ENCODE results near the gene FARS2. TPM values are rescaled to one million over a fixed set of nuclear protein-coding genes. Genes with fewer than 3 reads are reported as not detected.

FARS2 gene
- polyA plus RNA-seq, 1 experiment = 17.9 TPM

- Histone ChIP-seq H3K36me3 (ENCODE audit: control insufficient read depth, insufficient read depth, low read length) (no peaks in the 10 kb centered on the region), H3K4me3 (ENCODE audit: low read depth, low read length) (no peak overlapping the region), H3K27me3 (ENCODE audit: control insufficient read depth, insufficient read depth, low read length) (no peaks in the 10 kb centered on the region)
- no peak for DNase-seq (ENCODE audit: low read depth)
- CTCF ChIA-PET = no interaction called here
- POLR2A ChIA-PET = no interaction called here
- TF ChIP-seq CTCF (IDR thresholded peaks at IDR 0.05; ENCODE audit: insufficient read depth, low read depth, low read length) = no peak
Observed at GRCh38 chr6:5552243-5552642, 290.9 kb downstream of the FARS2 start.

GRCh38 chr6:5553767-5554166 lies 292.5 kb downstream of the FARS2 start:
- POLR2A ChIA-PET = no interaction called here
- no peak for DNase-seq (ENCODE audit: low read depth)

GRCh38 chr6:5554226-5554625 lies 292.9 kb downstream of the FARS2 start:
- no peak overlapping the region for H3K4me3 ChIP-seq (ENCODE audit: low read depth, low read length)
- POLR2A ChIA-PET = no interaction called here
- no peak for TF ChIP-seq CTCF (IDR thresholded peaks at IDR 0.05; ENCODE audit: insufficient read depth, low read depth, low read length)
- no peaks in the 10 kb centered on the region for H3K27me3 ChIP-seq (ENCODE audit: control insufficient read depth, insufficient read depth, low read length)
- no peak for DNase-seq (ENCODE audit: low read depth)
- H3K36me3 ChIP-seq (ENCODE audit: control insufficient read depth, insufficient read depth, low read length) = no peaks in the 10 kb centered on the region
- CTCF ChIA-PET = interaction anchor here (0.8 kb wide), 1 partner anchor 7 kb away, joined by 3 read pairs; no protein-coding TSS in a partner anchor

More at GRCh38 chr6:5553767-5554166, 292.5 kb downstream of the FARS2 start:
- no peak overlapping the region for H3K4me3 ChIP-seq (ENCODE audit: low read depth, low read length)
- no peak for TF ChIP-seq CTCF (IDR thresholded peaks at IDR 0.05; ENCODE audit: insufficient read depth, low read depth, low read length)
- no peaks in the 10 kb centered on the region for H3K36me3 ChIP-seq (ENCODE audit: control insufficient read depth, insufficient read depth, low read length)
- CTCF ChIA-PET = interaction anchor here (0.8 kb wide), 1 partner anchor 8 kb away, joined by 3 read pairs; no protein-coding TSS in a partner anchor
- no peaks in the 10 kb centered on the region for H3K27me3 ChIP-seq (ENCODE audit: control insufficient read depth, insufficient read depth, low read length)

DNA sequence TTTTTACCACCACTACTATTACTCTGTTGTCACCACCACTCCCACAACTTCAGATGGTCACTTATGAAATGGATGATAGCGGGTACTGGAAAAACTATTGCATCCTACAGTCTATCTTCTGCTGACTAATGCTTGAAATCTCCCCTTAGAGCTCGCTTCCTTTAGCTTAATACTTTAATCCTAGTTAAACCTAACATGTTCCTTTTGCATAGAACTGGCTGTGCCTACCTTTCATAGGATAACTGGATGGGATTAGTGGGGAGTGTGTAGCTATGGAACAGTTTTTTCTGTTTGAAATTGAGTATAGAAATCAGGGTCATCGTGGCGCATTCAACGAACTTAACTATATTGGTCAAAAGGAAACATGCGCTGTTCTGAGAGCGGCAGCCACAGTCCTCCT lies 294.7 kb downstream of the FARS2 start:
- no peaks in the 10 kb centered on the region for H3K27me3 ChIP-seq (ENCODE audit: control insufficient read depth, insufficient read depth, low read length)
- DNase-seq (ENCODE audit: low read depth) = no peak
- no peak overlapping the region for H3K4me3 ChIP-seq (ENCODE audit: low read depth, low read length)
- no peaks in the 10 kb centered on the region for H3K36me3 ChIP-seq (ENCODE audit: control insufficient read depth, insufficient read depth, low read length)
- ChIA-PET CTCF (no interaction called here), POLR2A (no interaction called here)
- no peak for TF ChIP-seq CTCF (IDR thresholded peaks at IDR 0.05; ENCODE audit: insufficient read depth, low read depth, low read length)

DNA sequence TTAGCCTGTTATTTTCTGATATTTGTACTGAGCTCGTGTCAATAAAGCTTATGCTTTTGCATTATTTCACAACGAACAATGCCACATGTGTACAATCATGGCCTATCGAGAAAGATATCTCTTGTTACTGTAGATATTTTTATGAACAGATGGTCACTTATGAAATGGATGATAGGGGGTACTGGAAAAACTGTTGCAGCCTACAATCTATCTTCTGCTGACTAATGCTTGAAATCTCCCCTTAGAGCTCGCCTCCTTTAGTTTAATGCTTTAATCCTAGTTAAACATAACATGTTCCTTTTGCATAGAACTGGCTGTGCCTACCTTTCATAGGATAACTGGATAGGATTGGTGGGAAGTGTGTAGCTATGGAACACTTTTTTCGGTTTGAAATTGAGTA lies 296.2 kb downstream of the FARS2 start:
- ChIA-PET CTCF (no interaction called here), POLR2A (no interaction called here)
- Histone ChIP-seq H3K4me3 (ENCODE audit: low read depth, low read length) (no peak overlapping the region), H3K27me3 (ENCODE audit: control insufficient read depth, insufficient read depth, low read length) (no peaks in the 10 kb centered on the region), H3K36me3 (ENCODE audit: control insufficient read depth, insufficient read depth, low read length) (no peaks in the 10 kb centered on the region)
- TF ChIP-seq CTCF (IDR thresholded peaks at IDR 0.05; ENCODE audit: insufficient read depth, low read depth, low read length) = no peak
- DNase-seq (ENCODE audit: low read depth) = no peak
